Ishikawa (cell line): ENCODE results near the gene MAP10.

ENCODE experiments used
- CEBPB ChIP-seq: IDR thresholded peaks from 2 replicates; pipeline ENCODE4 v1.6.1; 2012
- CREB1 ChIP-seq: IDR thresholded peaks from 2 replicates; pipeline ENCODE4 v1.6.1; 2012; ENCODE audit warnings: low read depth
- EGR1 ChIP-seq: IDR thresholded peaks from 2 replicates; pipeline ENCODE4 v1.6.1; 2012
- EP300 ChIP-seq: IDR thresholded peaks from 2 replicates; pipeline ENCODE4 v1.6.1; 2012; ENCODE audit warnings: borderline replicate concordance
- FOXM1 ChIP-seq: IDR thresholded peaks from 2 replicates; pipeline ENCODE4 v1.6.1; 2012; ENCODE audit warnings: low read depth, borderline replicate concordance
- MAX ChIP-seq: IDR thresholded peaks from 2 replicates; pipeline ENCODE4 v1.6.1; 2012
- NFIC ChIP-seq: IDR thresholded peaks from 2 replicates; pipeline ENCODE4 v1.6.1; 2012
- RAD21 ChIP-seq: IDR thresholded peaks from 2 replicates; pipeline ENCODE4 v1.6.1; 2012; ENCODE audit warnings: low read depth
- REST ChIP-seq: IDR thresholded peaks from 2 replicates; pipeline ENCODE4 v1.6.1; 2012; ENCODE audit warnings: low read depth, mild to moderate bottlenecking
- TAF1 ChIP-seq: IDR thresholded peaks from 2 replicates; pipeline ENCODE4 v1.6.1; 2012; ENCODE audit warnings: low read depth, mild to moderate bottlenecking
- TCF12 ChIP-seq: IDR thresholded peaks from 2 replicates; pipeline ENCODE4 v1.6.1; 2012; ENCODE audit warnings: low read depth
- TEAD4 ChIP-seq: IDR thresholded peaks from 2 replicates; pipeline ENCODE4 v1.6.1; 2012
- USF1 ChIP-seq: IDR thresholded peaks from 2 replicates; pipeline ENCODE4 v1.6.1; 2012
- YY1 ChIP-seq: IDR thresholded peaks from 2 replicates; pipeline ENCODE4 v1.6.1; 2012; ENCODE audit warnings: low read depth
- ZBTB7A ChIP-seq: IDR thresholded peaks from 2 replicates; pipeline ENCODE4 v1.6.1; 2012; ENCODE audit warnings: low read depth

The MAP10 gene

GRCh38 chr1:232795497-232796053 lies 9.6 kb upstream of the MAP10 start:
- TF ChIP-seq FOXM1, result no peak
- no peak for TF ChIP-seq CEBPB
- no peak for TF ChIP-seq YY1
- no peak for TF ChIP-seq ZBTB7A
- no peak for TF ChIP-seq RAD21
- no peak for TF ChIP-seq EGR1
- TF ChIP-seq TAF1, result no peak
- TF ChIP-seq REST, result no peak
- TF ChIP-seq TEAD4, result no peak
- TF ChIP-seq EP300, result no peak
- TF ChIP-seq USF1, result no peak
- TF ChIP-seq CREB1, result no peak
- no peak for TF ChIP-seq NFIC
- TF ChIP-seq MAX, result no peak
- TF ChIP-seq TCF12, result no peak

- no peak for TF ChIP-seq YY1
- no peak for TF ChIP-seq CEBPB
- TF ChIP-seq EGR1, result no peak
- no peak for TF ChIP-seq ZBTB7A
- TF ChIP-seq CREB1, result no peak
- TF ChIP-seq TAF1, result no peak
- TF ChIP-seq RAD21, result no peak
- TF ChIP-seq USF1, result no peak
- TF ChIP-seq EP300, result no peak
- no peak for TF ChIP-seq FOXM1
- no peak for TF ChIP-seq TCF12
- TF ChIP-seq REST, result no peak
- TF ChIP-seq TEAD4, result no peak
- no peak for TF ChIP-seq MAX
- TF ChIP-seq NFIC, result no peak
Observed at GRCh38 chr1:232797856-232798510, 7.2 kb upstream of the MAP10 start.

- TF ChIP-seq CEBPB, result no peak
- TF ChIP-seq EGR1, result no peak
- no peak for TF ChIP-seq RAD21
- no peak for TF ChIP-seq TCF12
- no peak for TF ChIP-seq MAX
- TF ChIP-seq TEAD4, result no peak
- no peak for TF ChIP-seq YY1
- TF ChIP-seq CREB1, result no peak
- no peak for TF ChIP-seq USF1
- no peak for TF ChIP-seq NFIC
- TF ChIP-seq EP300, result no peak
- no peak for TF ChIP-seq TAF1
Observed at GRCh38 chr1:232798920-232799319, 6.3 kb upstream of the MAP10 start.

GRCh38 chr1:232806186-232806510 lies 932 bp downstream of the MAP10 start:
- TF ChIP-seq TEAD4 (no peak), EGR1 (no peak), CEBPB (no peak), EP300 (no peak), YY1 (no peak), ZBTB7A (no peak), REST (no peak), RAD21 (no peak), FOXM1 (no peak), CREB1 (no peak), NFIC (no peak), USF1 (no peak), TAF1 (no peak), TCF12 (no peak), MAX (no peak)
